CD14-positive monocyte (primary cell): ENCODE measurements around the gene PSENEN. TPM values are rescaled to one million over a fixed set of nuclear protein-coding genes. Genes with fewer than 3 reads are reported as not detected.

Experiments used
- DNase-seq, 3 donors: peaks; one replicate each; pipeline ENCODE4 v3.0.0-alpha.2; 2011 to 2022
- H2AFZ ChIP-seq: 2 replicates; pipeline ENCODE4 v1.6.0; 2012; ENCODE audit warnings: mild to moderate bottlenecking, low read depth, low read length, inconsistent platforms; ENCODE audit not compliant: insufficient read depth, poor library complexity, severe bottlenecking
- H3K27ac ChIP-seq, 2 donors: 1 replicate in 1 of 2; 2 replicates in 1 of 2; pipeline ENCODE4 v1.5.1; 2012 to 2013; ENCODE audit warnings: low read length in 2 of 2, control low read depth in 1 of 2, inconsistent platforms in 1 of 2, low read depth in 1 of 2, mild to moderate bottlenecking in 1 of 2
- H3K27me3 ChIP-seq, 2 donors: one replicate each; pipeline versions ENCODE4 v1.6.0 to v1.6.1; 2011 to 2013; ENCODE audit warnings: low read length in 2 of 2; ENCODE audit not compliant: control insufficient read depth in 2 of 2, insufficient read depth in 2 of 2
- H3K36me3 ChIP-seq, 2 donors: replicated peaks in 1 of 2; 1 replicate in 1 of 2; 2 replicates in 1 of 2; pipeline versions ENCODE4 v1.5.1 to v1.6.1; 2012 to 2013; ENCODE audit warnings: low read length in 2 of 2, control low read depth in 1 of 2, inconsistent platforms in 1 of 2, mild to moderate bottlenecking in 1 of 2; ENCODE audit not compliant: insufficient read depth in 2 of 2, control insufficient read depth in 1 of 2
- H3K4me1 ChIP-seq, 2 donors: 1 replicate in 1 of 2; 2 replicates in 1 of 2; pipeline versions ENCODE4 v1.5.1 to v1.6.1; 2012 to 2013; ENCODE audit warnings: low read length in 2 of 2, control low read depth in 1 of 2, inconsistent platforms in 1 of 2, mild to moderate bottlenecking in 1 of 2, moderate library complexity in 1 of 2; ENCODE audit not compliant: insufficient read depth in 2 of 2, control insufficient read depth in 1 of 2
- H3K4me2 ChIP-seq: replicated peaks from 2 replicates; pipeline ENCODE3; 2012; ENCODE audit warnings: low read length, moderate library complexity, mild to moderate bottlenecking; ENCODE audit not compliant: poor library complexity, severe bottlenecking; ENCODE audit errors: extremely low read depth
- H3K4me3 ChIP-seq, 3 experiments: fragments of 200-600 bp in 1 of 3; sonication (generic) in 1 of 3; replicated peaks in 1 of 3; 1 replicate in 2 of 3; 2 replicates in 1 of 3; pipeline ENCODE4 v1.5.1; 2011 to 2013; ENCODE audit warnings: low read length in 3 of 3, mild to moderate bottlenecking in 3 of 3, control low read depth in 2 of 3, low read depth in 2 of 3, inconsistent platforms in 1 of 3, moderate library complexity in 1 of 3
- H3K79me2 ChIP-seq: 2 replicates; pipeline ENCODE4 v1.6.0; 2012; ENCODE audit warnings: mild to moderate bottlenecking, control low read depth, inconsistent platforms, low read length, moderate library complexity; ENCODE audit not compliant: insufficient read depth
- H3K9ac ChIP-seq: 2 replicates; pipeline ENCODE4 v1.6.0; 2017; ENCODE audit warnings: low read length, mild to moderate bottlenecking; ENCODE audit not compliant: insufficient read depth, poor library complexity, severe bottlenecking
- H3K9me3 ChIP-seq, 2 donors: replicated peaks in 1 of 2; 1 replicate in 1 of 2; 2 replicates in 1 of 2; pipeline versions ENCODE4 v1.5.1 to v1.6.1; 2012 to 2013; ENCODE audit warnings: low read length in 2 of 2, control low read depth in 1 of 2; ENCODE audit not compliant: control insufficient read depth in 1 of 2, insufficient read depth in 1 of 2
- H4K20me1 ChIP-seq: 2 replicates; pipeline ENCODE4 v1.6.0; 2012; ENCODE audit warnings: mild to moderate bottlenecking, low read length, control low read depth, moderate library complexity; ENCODE audit not compliant: insufficient read depth
- H3K27ac Mint-ChIP-seq, 7 donors: one replicate each; pipeline ENCODE4 v1.8.0; 2020; ENCODE audit warnings: mild to moderate bottlenecking in 7 of 7, mixed read lengths in 7 of 7, moderate library complexity in 6 of 7, inconsistent platforms in 2 of 7
- H3K27me3 Mint-ChIP-seq, 3 donors: one replicate each; pipeline ENCODE4 v1.8.0; 2021 to 2022; ENCODE audit warnings: low read depth in 3 of 3, mild to moderate bottlenecking in 3 of 3, mixed read lengths in 3 of 3, moderate library complexity in 3 of 3, inconsistent platforms in 1 of 3
- H3K36me3 Mint-ChIP-seq, 2 donors: one replicate each; pipeline ENCODE4 v1.8.0; 2020; ENCODE audit warnings: mixed read lengths in 2 of 2, inconsistent platforms in 1 of 2, mild to moderate bottlenecking in 1 of 2
- H3K4me1 Mint-ChIP-seq: one replicate; pipeline ENCODE4 v1.8.0; 2020; ENCODE audit warnings: mild to moderate bottlenecking, mixed read lengths
- H3K4me3 Mint-ChIP-seq, 2 donors: one replicate each; pipeline ENCODE4 v1.8.0; 2020; ENCODE audit warnings: mild to moderate bottlenecking in 2 of 2, mixed read lengths in 2 of 2, moderate library complexity in 1 of 2
- H3K9me3 Mint-ChIP-seq, 7 donors: one replicate each; pipeline ENCODE4 v1.8.0; 2020 to 2022; ENCODE audit warnings: mixed read lengths in 7 of 7, mild to moderate bottlenecking in 6 of 7, moderate library complexity in 6 of 7, inconsistent platforms in 2 of 7
- WGBS: methylation state at CpG from one replicate; pipeline ENCODE4 v1.1.5; 2013; ENCODE audit warnings: missing lambda C conversion rate; ENCODE audit not compliant: insufficient coverage; 5-methylcytosine and 5-hydroxymethylcytosine counted together
- intact Hi-C, 2 donors: fragments of 100-400 bp; cut with micrococcal nuclease; formaldehyde crosslinking; loops; one replicate each; pipeline versions ENCODE4 v1.15.0 to v1.15.1; 2023
- polyA plus RNA-seq, 3 donors: library from polyadenylated mRNA; depleted of rRNA in 1 of 3; unstranded in 2 of 3; stranded (reverse) in 1 of 3; fragments of 300-500 nt in 2 of 3; fragments of >200 nt in 1 of 3; fragmentation: Illumina TruSeq in 2 of 3; gene quantifications; 1 replicate in 2 of 3; 2 replicates in 1 of 3; pipeline ENCODE4 v1.2.3, GENCODE V29; 2012 to 2021
- TF ChIP-seq, protein P1 (sequence below): fragments of 200-600 bp; IDR thresholded peaks from one replicate; pipeline ENCODE4 v1.8.0; 2022; ENCODE audit warnings: antibody characterized with exemption, mild to moderate bottlenecking

Gene PSENEN
- polyA plus RNA-seq, 3 donors = 29.7 to 149 (median 129) TPM

DNA sequence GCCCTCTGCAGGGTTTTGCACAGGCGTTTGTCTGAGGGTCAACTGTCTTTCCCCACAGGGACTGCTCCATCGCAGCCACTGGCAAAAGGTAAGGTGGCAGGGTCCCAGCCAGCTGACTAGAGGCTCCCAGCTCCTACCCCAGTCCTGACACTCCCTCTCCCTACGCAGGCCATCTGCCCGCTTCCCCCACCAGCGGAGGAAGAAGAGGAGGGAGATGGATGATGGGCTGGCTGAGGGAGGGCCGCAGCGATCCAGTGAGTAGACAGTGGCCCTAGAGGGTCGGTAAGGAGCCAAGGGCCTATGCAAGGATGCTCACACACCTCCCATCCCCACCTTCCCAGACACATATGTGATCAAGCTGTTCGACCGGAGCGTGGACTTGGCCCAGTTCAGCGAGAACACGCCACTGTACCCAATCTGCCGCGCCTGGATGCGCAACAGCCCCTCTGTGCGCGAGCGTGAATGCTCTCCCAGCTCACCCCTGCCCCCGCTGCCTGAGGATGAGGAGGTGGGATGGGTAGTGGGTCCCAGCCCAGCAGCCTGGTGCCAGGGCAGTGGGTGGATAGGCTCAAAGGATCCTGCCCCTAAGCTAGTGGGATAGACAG lies 7.4 kb downstream of the PSENEN start:
- Mint-ChIP-seq H3K9me3 (peaks cover 0 to 8% (median 3%) of the 10 kb centered on the region in 7 donors), H3K36me3 (peaks cover 36 to 39% of the 10 kb centered on the region in 2 donors), H3K27me3 (peaks cover 18 to 29% (median 25%) of the 10 kb centered on the region in 3 donors), H3K27ac (no peak overlapping the region), H3K4me3 (no peak overlapping the region), H3K4me1 (peaks cover 37% of the 10 kb centered on the region)
- H3K36me3 ChIP-seq = peaks cover 24 to 30% of the 10 kb centered on the region in 2 donors
- peaks cover 34 to 48% of the 10 kb centered on the region in 2 donors for H3K4me1 ChIP-seq
- H3K27ac ChIP-seq = no peak overlapping the region
- WGBS = 96% methylated on average over 11 of the region's 20 CpGs
- H3K4me2 ChIP-seq = no peak overlapping the region
- no peak overlapping the region for H2AFZ ChIP-seq
- TF ChIP-seq, protein P1, sequence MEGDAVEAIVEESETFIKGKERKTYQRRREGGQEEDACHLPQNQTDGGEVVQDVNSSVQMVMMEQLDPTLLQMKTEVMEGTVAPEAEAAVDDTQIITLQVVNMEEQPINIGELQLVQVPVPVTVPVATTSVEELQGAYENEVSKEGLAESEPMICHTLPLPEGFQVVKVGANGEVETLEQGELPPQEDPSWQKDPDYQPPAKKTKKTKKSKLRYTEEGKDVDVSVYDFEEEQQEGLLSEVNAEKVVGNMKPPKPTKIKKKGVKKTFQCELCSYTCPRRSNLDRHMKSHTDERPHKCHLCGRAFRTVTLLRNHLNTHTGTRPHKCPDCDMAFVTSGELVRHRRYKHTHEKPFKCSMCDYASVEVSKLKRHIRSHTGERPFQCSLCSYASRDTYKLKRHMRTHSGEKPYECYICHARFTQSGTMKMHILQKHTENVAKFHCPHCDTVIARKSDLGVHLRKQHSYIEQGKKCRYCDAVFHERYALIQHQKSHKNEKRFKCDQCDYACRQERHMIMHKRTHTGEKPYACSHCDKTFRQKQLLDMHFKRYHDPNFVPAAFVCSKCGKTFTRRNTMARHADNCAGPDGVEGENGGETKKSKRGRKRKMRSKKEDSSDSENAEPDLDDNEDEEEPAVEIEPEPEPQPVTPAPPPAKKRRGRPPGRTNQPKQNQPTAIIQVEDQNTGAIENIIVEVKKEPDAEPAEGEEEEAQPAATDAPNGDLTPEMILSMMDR = no peak
- H3K9me3 ChIP-seq = no peaks in the 10 kb centered on the region
- H3K79me2 ChIP-seq = peaks cover 15% of the 10 kb centered on the region
- no peak for DNase-seq
- no peaks in the 10 kb centered on the region for H4K20me1 ChIP-seq
- no peak overlapping the region for H3K4me3 ChIP-seq
- H3K27me3 ChIP-seq = peaks cover 9 to 21% of the 10 kb centered on the region in 2 donors
- intact Hi-C loops = loop anchor here in 1 of 2 donors (10.0 kb wide), 1 partner anchor 362 kb away; the partner anchor contains the start of genes OVOL3, POLR2I and TBCB
- H3K9ac ChIP-seq = no peak overlapping the region

DNA sequence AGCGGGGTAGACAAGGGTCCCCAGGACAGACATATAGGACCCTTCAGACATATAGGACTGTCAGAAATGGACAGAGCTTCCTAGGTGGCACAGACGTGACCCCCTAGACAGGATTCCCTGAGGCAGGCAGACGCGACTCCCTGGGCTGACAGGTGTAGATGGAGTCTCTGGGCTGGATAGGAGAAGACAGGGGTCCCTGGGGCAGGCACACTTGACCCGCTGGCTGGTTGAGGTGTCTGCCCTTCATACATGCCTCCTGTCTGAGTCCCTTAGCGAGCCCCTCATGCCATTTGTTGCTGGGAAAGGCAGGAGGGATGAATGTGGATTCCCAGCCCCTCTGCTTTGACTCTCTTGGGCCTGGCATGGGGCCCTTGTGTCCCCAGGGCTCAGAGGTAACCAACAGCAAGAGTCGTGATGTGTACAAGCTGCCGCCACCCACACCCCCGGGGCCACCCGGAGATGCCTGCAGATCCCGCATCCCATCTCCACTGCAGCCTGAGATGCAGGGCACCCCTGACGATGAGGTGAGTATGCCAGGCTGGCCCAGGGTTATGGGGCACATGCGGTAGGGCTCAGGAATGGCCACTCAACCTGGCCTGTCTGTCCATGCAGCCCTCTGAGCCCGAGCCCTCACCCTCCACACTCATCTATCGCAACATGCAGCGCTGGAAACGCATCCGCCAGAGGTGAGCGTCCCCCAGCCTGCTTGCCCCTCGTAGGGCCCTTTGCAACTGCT lies 8.4 kb downstream of the PSENEN start:
- H3K4me3 Mint-ChIP-seq = peak overlapping the region in 1 of 2 donors; percentile 30

More for the DNA sequence above, 8.4 kb downstream of the PSENEN start:
- Histone ChIP-seq H3K9ac (no peak overlapping the region), H3K4me2 (no peak overlapping the region), H3K36me3 (peaks cover 24 to 30% of the 10 kb centered on the region in 2 donors), H3K27ac (no peak overlapping the region), H3K4me3 (no peak overlapping the region), H3K9me3 (no peaks in the 10 kb centered on the region), H3K79me2 (peaks cover 11% of the 10 kb centered on the region), H3K27me3 (peaks cover 9 to 21% of the 10 kb centered on the region in 2 donors), H3K4me1 (peaks cover 33 to 47% of the 10 kb centered on the region in 2 donors), H2AFZ (no peak overlapping the region), H4K20me1 (peaks cover 6% of the 10 kb centered on the region)
- Mint-ChIP-seq H3K4me1 (peaks cover 36% of the 10 kb centered on the region), H3K36me3 (peaks cover 34 to 39% of the 10 kb centered on the region in 2 donors), H3K27ac (peak overlapping the region in 1 of 7 donors; percentile 72), H3K9me3 (peaks cover 0 to 8% (median 3%) of the 10 kb centered on the region in 7 donors), H3K27me3 (peaks cover 18 to 32% (median 25%) of the 10 kb centered on the region in 3 donors)
- DNase-seq = no peak
- TF ChIP-seq, protein P1 = no peak
- intact Hi-C loops = loop anchor here in 1 of 2 donors (10.0 kb wide), 1 partner anchor 361 kb away; the partner anchor contains the start of genes OVOL3, POLR2I and TBCB
- 97% methylated on average over 17 of the region's 20 CpGs for WGBS
